ENCODE results near the gene FBXW12.

Gene FBXW12

DNA sequence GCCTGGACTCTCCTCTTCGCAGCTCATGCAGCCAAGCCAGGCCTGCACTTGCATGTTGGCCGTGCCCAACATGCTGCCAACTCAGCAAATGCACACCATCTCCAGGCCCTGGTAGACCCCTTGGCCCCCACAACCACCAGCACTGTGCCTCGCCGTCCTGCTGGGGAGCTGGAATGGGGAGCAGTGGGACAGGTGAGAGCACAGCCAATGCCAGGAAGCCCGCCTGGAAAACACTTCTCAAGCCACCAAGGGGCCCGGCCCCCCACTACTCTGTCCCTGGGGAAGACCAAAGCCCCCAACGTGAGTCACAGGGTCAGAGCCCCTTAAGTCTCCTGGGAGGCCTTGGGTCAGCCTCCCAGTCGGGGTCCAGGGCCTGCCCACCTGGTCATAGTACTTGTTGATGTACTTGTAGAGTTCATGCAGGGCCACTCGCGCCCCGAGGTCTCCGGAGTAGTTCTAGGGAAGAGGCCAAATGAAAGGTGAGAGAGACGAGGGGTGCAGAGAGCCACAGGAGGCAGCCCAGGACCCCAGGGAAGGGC, 33.4 kb downstream of the FBXW12 start:
- H3K9me3 ChIP-seq (ENCODE audit: insufficient read depth, low read length), result no peaks in the 10 kb centered on the region
- TF ChIP-seq, protein P1, sequence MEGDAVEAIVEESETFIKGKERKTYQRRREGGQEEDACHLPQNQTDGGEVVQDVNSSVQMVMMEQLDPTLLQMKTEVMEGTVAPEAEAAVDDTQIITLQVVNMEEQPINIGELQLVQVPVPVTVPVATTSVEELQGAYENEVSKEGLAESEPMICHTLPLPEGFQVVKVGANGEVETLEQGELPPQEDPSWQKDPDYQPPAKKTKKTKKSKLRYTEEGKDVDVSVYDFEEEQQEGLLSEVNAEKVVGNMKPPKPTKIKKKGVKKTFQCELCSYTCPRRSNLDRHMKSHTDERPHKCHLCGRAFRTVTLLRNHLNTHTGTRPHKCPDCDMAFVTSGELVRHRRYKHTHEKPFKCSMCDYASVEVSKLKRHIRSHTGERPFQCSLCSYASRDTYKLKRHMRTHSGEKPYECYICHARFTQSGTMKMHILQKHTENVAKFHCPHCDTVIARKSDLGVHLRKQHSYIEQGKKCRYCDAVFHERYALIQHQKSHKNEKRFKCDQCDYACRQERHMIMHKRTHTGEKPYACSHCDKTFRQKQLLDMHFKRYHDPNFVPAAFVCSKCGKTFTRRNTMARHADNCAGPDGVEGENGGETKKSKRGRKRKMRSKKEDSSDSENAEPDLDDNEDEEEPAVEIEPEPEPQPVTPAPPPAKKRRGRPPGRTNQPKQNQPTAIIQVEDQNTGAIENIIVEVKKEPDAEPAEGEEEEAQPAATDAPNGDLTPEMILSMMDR (IDR thresholded peaks at IDR 0.05; ENCODE audit: low read depth, low read length), result no peak
- H3K4me1 ChIP-seq (ENCODE audit: low read length), result no peaks in the 10 kb centered on the region
- no peaks in the 10 kb centered on the region for H3K27me3 ChIP-seq (ENCODE audit: low read depth, low read length)
- H2AFZ ChIP-seq (ENCODE audit: low read depth, low read length), result no peak overlapping the region
- no peaks in the 10 kb centered on the region for H4K20me1 ChIP-seq (ENCODE audit: insufficient read depth, low read length)
- H3K9ac ChIP-seq (ENCODE audit: low read length), result no peak overlapping the region
- H3K4me3 ChIP-seq (ENCODE audit: low read length), result no peak overlapping the region
- peaks cover 4% of the 10 kb centered on the region for H3K36me3 ChIP-seq (replicated peaks; ENCODE audit: low read depth, low read length)
- H3K4me2 ChIP-seq (ENCODE audit: low read length), result no peak overlapping the region
- no peak overlapping the region for H3K27ac ChIP-seq (ENCODE audit: low read length)
- H3K79me2 ChIP-seq (ENCODE audit: low read length), result no peaks in the 10 kb centered on the region

DNA sequence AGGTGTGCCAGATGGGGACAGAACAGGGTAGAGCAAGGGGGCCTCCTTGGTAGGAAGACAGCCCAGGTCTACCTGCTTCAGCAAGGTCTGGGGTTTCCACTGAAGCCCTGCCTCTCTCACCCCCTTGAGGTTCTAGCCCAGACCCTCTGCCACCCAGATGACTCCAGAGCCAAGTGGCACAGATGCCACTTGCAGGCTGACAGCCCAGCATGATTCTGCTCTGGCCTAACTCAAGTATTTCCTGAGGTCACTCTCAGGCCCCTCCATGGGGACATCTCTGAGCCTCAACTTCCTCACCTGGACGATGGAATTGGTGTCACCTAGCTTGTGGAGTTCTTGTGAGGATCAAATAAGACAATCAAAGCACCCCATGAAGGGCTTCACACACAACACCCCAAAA, 34.0 kb downstream of the FBXW12 start:
- no peaks in the 10 kb centered on the region for H4K20me1 ChIP-seq (ENCODE audit: insufficient read depth, low read length)
- H3K27me3 ChIP-seq (ENCODE audit: low read depth, low read length), result no peaks in the 10 kb centered on the region
- H3K79me2 ChIP-seq (ENCODE audit: low read length), result no peaks in the 10 kb centered on the region
- H3K36me3 ChIP-seq (replicated peaks; ENCODE audit: low read depth, low read length), result peaks cover 4% of the 10 kb centered on the region
- no peak overlapping the region for H3K4me2 ChIP-seq (ENCODE audit: low read length)
- H3K4me3 ChIP-seq (ENCODE audit: low read length), result no peak overlapping the region
- H3K9me3 ChIP-seq (ENCODE audit: insufficient read depth, low read length), result no peaks in the 10 kb centered on the region
- H3K27ac ChIP-seq (ENCODE audit: low read length), result no peak overlapping the region
- H3K9ac ChIP-seq (ENCODE audit: low read length), result no peak overlapping the region
- TF ChIP-seq, protein P1 (IDR thresholded peaks at IDR 0.05; ENCODE audit: low read depth, low read length), result no peak
- no peak for TF ChIP-seq EZH2phosphoT487 (IDR thresholded peaks at IDR 0.05; ENCODE audit: low read depth)
- no peak overlapping the region for H2AFZ ChIP-seq (ENCODE audit: low read depth, low read length)
- no peaks in the 10 kb centered on the region for H3K4me1 ChIP-seq (ENCODE audit: low read length)

DNA sequence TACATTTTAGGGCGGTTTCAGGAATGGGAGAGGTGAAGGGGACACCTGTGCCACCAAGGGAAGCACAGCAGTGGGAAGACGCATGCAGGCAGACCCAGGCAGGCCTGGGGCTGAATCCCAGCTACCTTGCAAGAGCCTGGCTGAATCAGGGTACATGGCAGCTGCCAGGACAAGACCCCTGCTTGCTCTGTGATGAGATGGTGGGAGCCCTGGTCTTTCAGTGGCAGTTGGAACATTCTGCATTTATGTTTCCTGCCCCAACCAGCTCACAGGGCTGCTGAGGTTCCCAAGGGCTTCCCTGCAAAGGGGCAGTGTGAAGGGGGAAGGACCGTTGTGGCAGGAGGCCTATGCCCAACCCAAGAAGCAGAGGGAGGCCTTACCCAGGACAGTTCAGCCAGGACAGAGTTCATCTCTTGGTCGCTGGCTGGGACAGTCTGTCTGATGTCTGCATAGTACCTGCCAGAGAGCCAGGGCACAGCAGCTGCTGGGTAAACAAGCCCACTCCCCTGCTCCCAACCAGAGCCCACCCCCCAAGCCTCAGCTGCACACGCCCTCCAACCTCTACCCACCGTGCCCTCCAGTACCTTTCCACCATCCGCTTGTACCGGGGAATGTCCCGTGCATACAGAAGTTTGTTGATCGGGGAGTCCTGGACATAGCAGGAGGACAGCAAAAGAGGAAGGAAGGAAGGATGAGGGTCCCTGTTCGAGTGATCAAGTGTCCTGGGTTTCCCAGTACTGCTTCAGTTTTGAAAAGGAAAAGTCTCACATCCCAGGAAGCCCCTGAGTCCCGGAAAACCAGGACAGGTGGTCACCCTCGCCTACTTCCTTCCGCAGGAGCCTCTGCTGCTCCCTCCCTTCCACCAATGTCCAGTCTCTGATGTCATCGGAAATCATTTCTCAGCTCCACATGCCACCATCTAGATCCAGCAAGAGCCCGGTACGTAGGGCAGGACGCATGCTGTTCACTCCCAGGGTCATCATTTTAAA, 34.7 kb downstream of the FBXW12 start:
- Histone ChIP-seq H3K36me3 (replicated peaks; ENCODE audit: low read depth, low read length) (peaks cover 4% of the 10 kb centered on the region), H4K20me1 (ENCODE audit: insufficient read depth, low read length) (no peaks in the 10 kb centered on the region), H3K9me3 (ENCODE audit: insufficient read depth, low read length) (no peaks in the 10 kb centered on the region), H3K27me3 (ENCODE audit: low read depth, low read length) (no peaks in the 10 kb centered on the region), H3K9ac (ENCODE audit: low read length) (no peak overlapping the region), H3K79me2 (ENCODE audit: low read length) (no peaks in the 10 kb centered on the region), H2AFZ (ENCODE audit: low read depth, low read length) (no peak overlapping the region), H3K4me1 (ENCODE audit: low read length) (no peaks in the 10 kb centered on the region), H3K4me2 (ENCODE audit: low read length) (no peak overlapping the region), H3K27ac (ENCODE audit: low read length) (no peak overlapping the region), H3K4me3 (ENCODE audit: low read length) (no peak overlapping the region)
- TF ChIP-seq, protein P1 (IDR thresholded peaks at IDR 0.05; ENCODE audit: low read depth, low read length), result no peak
- no peak for TF ChIP-seq EZH2phosphoT487 (IDR thresholded peaks at IDR 0.05; ENCODE audit: low read depth)

DNA sequence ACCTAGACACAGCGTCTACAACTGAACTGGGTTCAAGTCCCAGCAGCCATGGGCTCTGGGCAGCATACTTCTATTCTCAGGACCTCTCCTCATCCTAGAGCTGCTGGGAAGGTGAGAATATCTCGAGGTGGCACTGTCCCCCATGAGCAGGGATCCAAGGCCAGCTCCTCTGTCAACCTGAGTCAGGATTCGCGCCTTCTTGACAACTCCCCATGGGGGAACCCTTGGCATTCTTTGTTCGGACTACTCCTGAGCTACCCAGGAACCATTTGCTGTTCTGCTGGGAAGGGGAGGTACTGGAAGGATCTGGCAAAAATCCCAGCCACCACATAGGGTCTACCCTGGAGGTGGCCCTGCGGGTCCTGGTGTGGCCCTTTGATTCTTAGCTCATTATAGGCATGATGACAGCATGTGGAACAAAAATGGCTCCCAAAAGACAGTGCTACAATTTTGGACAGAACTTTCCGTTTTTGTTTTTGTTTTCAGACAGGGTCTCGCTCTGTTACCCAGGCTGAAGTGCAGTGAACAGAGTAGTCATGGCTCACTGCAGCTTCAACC, 35.6 kb downstream of the FBXW12 start:
- Histone ChIP-seq H2AFZ (ENCODE audit: low read depth, low read length) (no peak overlapping the region), H3K27ac (ENCODE audit: low read length) (no peak overlapping the region), H3K4me1 (ENCODE audit: low read length) (no peaks in the 10 kb centered on the region), H3K36me3 (replicated peaks; ENCODE audit: low read depth, low read length) (peaks cover 4% of the 10 kb centered on the region), H3K4me2 (ENCODE audit: low read length) (no peak overlapping the region), H3K27me3 (ENCODE audit: low read depth, low read length) (no peaks in the 10 kb centered on the region), H3K9me3 (ENCODE audit: insufficient read depth, low read length) (no peaks in the 10 kb centered on the region), H3K9ac (ENCODE audit: low read length) (no peak overlapping the region), H4K20me1 (ENCODE audit: insufficient read depth, low read length) (no peaks in the 10 kb centered on the region), H3K79me2 (ENCODE audit: low read length) (no peaks in the 10 kb centered on the region), H3K4me3 (ENCODE audit: low read length) (no peak overlapping the region)
- TF ChIP-seq, protein P1 (IDR thresholded peaks at IDR 0.05; ENCODE audit: low read depth, low read length), result no peak
- TF ChIP-seq EZH2phosphoT487 (IDR thresholded peaks at IDR 0.05; ENCODE audit: low read depth), result no peak

Data from OCI-LY3 (cell line).